Panc1 (cell line): Measurements from ENCODE around the gene ZNF451. TPM values are rescaled to one million over a fixed set of nuclear protein-coding genes. Genes with fewer than 3 reads are reported as not detected.

Experiments used
- ATAC-seq: fragments of 200-7000 bp; cut with Tn5 transposase; 2 replicates; pipeline ENCODE4 v1.9.1; 2020; ENCODE audit warnings: mild to moderate bottlenecking, moderate library complexity
- BruUV-seq: library from RNA; stranded (reverse); fragments of 400-500 nt; replicated peaks from 2 replicates; lab custom pipeline; 2021; lab: Mats Ljungman, UMichigan
- CTCF ChIA-PET: fragments of 300-600 bp; sonication (Branson Sonifier 250); formaldehyde crosslinking; loops from one replicate; lab custom pipeline; 2022; ENCODE audit warnings: antibody characterized with exemption; lab: Charles Lee
- POLR2A ChIA-PET: fragments of 300-600 bp; sonication (Branson Sonifier 250); formaldehyde crosslinking; loops from one replicate; lab custom pipeline; 2022; ENCODE audit warnings: antibody characterized with exemption; lab: Charles Lee
- DNase-seq: peaks from one replicate; pipeline ENCODE4 v3.0.0-alpha.2; 2010; ENCODE audit warnings: low read depth, low spot score
- H3K27ac ChIP-seq: 2 replicates; pipeline ENCODE4 v1.5.1; 2011; ENCODE audit warnings: mild to moderate bottlenecking, low read length, inconsistent platforms
- H3K27me3 ChIP-seq: fragments of 200-500 bp; sonication (Bioruptor generic); 2 replicates; pipeline ENCODE4 v1.6.0; 2014; ENCODE audit warnings: low read length, inconsistent platforms; ENCODE audit not compliant: control insufficient read depth, insufficient read depth
- H3K36me3 ChIP-seq: fragments of 200-500 bp; sonication (Bioruptor generic); 2 replicates; pipeline ENCODE4 v1.5.1; 2014; ENCODE audit warnings: inconsistent platforms, mild to moderate bottlenecking, low read length, moderate library complexity; ENCODE audit not compliant: control insufficient read depth, insufficient read depth
- H3K4me1 ChIP-seq: 2 replicates; pipeline ENCODE4 v1.5.1; 2011; ENCODE audit warnings: inconsistent platforms, mild to moderate bottlenecking, low read length, moderate library complexity; ENCODE audit not compliant: control insufficient read depth, insufficient read depth
- H3K4me3 ChIP-seq, 2 experiments: 2 replicates each; pipeline ENCODE4 v1.5.1; 2011 to 2012; ENCODE audit warnings: low read depth in 2 of 2, low read length in 2 of 2, mild to moderate bottlenecking in 2 of 2, inconsistent platforms in 1 of 2, moderate library complexity in 1 of 2
- H3K9me3 ChIP-seq: fragments of 200-500 bp; sonication (Bioruptor generic); 2 replicates; pipeline ENCODE4 v1.5.1; 2014; ENCODE audit warnings: low read depth, mild to moderate bottlenecking, inconsistent platforms, low read length, moderate library complexity; ENCODE audit not compliant: control insufficient read depth, insufficient read depth
- POLR2AphosphoS5 ChIP-seq: IDR thresholded peaks from 2 replicates; pipeline ENCODE4 v1.6.1; 2012; ENCODE audit warnings: mild to moderate bottlenecking, low read depth, low read length, moderate library complexity
- SIN3A ChIP-seq: IDR thresholded peaks from 2 replicates; pipeline ENCODE4 v1.6.1; 2012; ENCODE audit warnings: low read depth, mild to moderate bottlenecking, low read length, moderate library complexity, borderline replicate concordance; ENCODE audit not compliant: insufficient read depth
- TCF7L2 ChIP-seq: IDR thresholded peaks from 2 replicates; pipeline ENCODE4 v1.6.1; 2011; ENCODE audit warnings: mild to moderate bottlenecking, low read depth, low read length, inconsistent platforms
- in situ Hi-C: cut with HindIII; loops from 2 replicates; pipeline ENCODE4 v1.10.0; 2016; ENCODE audit warnings: low sequenced_read_pairs, low pct_unique_long_range_greater_than_20kb
- intact Hi-C: fragments of 100-400 bp; cut with micrococcal nuclease; formaldehyde crosslinking; loops from one replicate; pipeline ENCODE4 v1.10.0; 2022; ENCODE audit not compliant: unreplicated experiment
- total RNA-seq: library from RNA; stranded (reverse); gene quantifications from one replicate; pipeline ENCODE4 v1.2.1, GENCODE V29; 2021; ENCODE audit not compliant: unreplicated experiment
- TF ChIP-seq, protein P1 (sequence below): fragments of 450-650 bp; IDR thresholded peaks from 2 replicates; pipeline ENCODE4 v1.5.1; 2017; ENCODE audit warnings: mild to moderate bottlenecking
- TF ChIP-seq, protein P2 (sequence below), 2 experiments: IDR thresholded peaks; 2 replicates each; pipeline ENCODE4 v1.6.1; 2011 to 2012; ENCODE audit warnings: low read depth in 2 of 2, control low read depth in 1 of 2, low read length in 1 of 2, mild to moderate bottlenecking in 1 of 2, moderate library complexity in 1 of 2; ENCODE audit not compliant: insufficient read depth in 1 of 2

Gene ZNF451
- total RNA-seq, 1 experiment from 2014 or later, result 71.1 TPM

DNA sequence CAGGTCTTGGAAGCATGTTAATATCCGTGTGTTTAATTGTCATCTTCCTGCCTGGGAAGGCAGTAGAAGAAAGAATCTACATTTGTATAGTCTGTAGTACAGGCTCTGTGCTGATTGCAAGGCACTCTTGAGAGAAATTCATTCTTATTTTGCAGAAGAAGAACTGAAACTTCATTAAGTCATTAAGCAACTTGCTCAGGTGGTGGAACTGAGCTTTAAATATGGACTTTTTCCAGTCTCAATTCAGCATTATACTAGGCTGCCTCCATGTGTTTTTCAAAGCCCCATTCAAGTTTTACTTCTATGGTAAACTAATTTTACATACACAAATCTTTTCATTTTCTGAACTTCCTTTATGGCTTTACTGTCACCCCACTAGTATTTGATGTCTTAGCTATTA is 18.7 kb downstream of the ZNF451 start:
- no peaks in the 10 kb centered on the region for H3K9me3 ChIP-seq
- intact Hi-C loops, result no loop called here
- peaks cover 8% of the 10 kb centered on the region for H3K36me3 ChIP-seq
- CTCF ChIA-PET, result no interaction called here
- no TSS peak for BruUV-seq
- POLR2A ChIA-PET, result no interaction called here
- no peak overlapping the region for H3K4me3 ChIP-seq
- TF ChIP-seq, protein P1, sequence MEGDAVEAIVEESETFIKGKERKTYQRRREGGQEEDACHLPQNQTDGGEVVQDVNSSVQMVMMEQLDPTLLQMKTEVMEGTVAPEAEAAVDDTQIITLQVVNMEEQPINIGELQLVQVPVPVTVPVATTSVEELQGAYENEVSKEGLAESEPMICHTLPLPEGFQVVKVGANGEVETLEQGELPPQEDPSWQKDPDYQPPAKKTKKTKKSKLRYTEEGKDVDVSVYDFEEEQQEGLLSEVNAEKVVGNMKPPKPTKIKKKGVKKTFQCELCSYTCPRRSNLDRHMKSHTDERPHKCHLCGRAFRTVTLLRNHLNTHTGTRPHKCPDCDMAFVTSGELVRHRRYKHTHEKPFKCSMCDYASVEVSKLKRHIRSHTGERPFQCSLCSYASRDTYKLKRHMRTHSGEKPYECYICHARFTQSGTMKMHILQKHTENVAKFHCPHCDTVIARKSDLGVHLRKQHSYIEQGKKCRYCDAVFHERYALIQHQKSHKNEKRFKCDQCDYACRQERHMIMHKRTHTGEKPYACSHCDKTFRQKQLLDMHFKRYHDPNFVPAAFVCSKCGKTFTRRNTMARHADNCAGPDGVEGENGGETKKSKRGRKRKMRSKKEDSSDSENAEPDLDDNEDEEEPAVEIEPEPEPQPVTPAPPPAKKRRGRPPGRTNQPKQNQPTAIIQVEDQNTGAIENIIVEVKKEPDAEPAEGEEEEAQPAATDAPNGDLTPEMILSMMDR, result no peak
- no peak for TF ChIP-seq SIN3A
- TF ChIP-seq TCF7L2, result no peak
- TF ChIP-seq POLR2AphosphoS5, result no peak
- TF ChIP-seq, protein P2, sequence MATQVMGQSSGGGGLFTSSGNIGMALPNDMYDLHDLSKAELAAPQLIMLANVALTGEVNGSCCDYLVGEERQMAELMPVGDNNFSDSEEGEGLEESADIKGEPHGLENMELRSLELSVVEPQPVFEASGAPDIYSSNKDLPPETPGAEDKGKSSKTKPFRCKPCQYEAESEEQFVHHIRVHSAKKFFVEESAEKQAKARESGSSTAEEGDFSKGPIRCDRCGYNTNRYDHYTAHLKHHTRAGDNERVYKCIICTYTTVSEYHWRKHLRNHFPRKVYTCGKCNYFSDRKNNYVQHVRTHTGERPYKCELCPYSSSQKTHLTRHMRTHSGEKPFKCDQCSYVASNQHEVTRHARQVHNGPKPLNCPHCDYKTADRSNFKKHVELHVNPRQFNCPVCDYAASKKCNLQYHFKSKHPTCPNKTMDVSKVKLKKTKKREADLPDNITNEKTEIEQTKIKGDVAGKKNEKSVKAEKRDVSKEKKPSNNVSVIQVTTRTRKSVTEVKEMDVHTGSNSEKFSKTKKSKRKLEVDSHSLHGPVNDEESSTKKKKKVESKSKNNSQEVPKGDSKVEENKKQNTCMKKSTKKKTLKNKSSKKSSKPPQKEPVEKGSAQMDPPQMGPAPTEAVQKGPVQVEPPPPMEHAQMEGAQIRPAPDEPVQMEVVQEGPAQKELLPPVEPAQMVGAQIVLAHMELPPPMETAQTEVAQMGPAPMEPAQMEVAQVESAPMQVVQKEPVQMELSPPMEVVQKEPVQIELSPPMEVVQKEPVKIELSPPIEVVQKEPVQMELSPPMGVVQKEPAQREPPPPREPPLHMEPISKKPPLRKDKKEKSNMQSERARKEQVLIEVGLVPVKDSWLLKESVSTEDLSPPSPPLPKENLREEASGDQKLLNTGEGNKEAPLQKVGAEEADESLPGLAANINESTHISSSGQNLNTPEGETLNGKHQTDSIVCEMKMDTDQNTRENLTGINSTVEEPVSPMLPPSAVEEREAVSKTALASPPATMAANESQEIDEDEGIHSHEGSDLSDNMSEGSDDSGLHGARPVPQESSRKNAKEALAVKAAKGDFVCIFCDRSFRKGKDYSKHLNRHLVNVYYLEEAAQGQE (IDR thresholded peaks at IDR 0.05; ENCODE audit: insufficient read depth in 1 of 2, low read depth in 2 of 2, low read length in 1 of 2), result no peak
- H3K27ac ChIP-seq, result no peak overlapping the region
- H3K4me1 ChIP-seq, result no peaks in the 10 kb centered on the region
- no peaks in the 10 kb centered on the region for H3K27me3 ChIP-seq
- ATAC-seq, result no peak
- in situ Hi-C loops, result no loop called here
- DNase-seq, result no peak

DNA sequence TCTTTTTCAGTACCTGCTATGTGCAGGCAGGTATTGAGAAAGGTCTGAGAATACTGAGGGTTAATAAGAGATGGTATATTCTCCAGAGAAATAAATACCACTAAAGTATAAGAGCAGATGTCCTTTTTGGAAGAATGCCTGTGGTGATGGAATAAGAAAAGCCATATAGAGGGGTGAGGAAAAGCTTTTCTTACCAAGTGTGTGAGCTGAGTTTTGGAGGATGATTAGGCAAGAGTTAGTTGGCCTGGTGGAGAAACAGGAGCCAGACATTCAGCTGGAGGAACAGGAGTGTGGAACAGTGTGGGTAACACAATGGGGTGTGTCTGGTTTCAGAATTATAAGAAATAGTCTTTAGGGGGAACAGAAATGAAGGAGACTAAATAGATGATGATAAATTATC is 19.9 kb downstream of the ZNF451 start:
- H3K27ac ChIP-seq, result no peak overlapping the region
- CTCF ChIA-PET, result no interaction called here

More for the DNA sequence above, 19.9 kb downstream of the ZNF451 start:
- Histone ChIP-seq H3K4me1 (no peaks in the 10 kb centered on the region), H3K27me3 (no peaks in the 10 kb centered on the region), H3K36me3 (peaks cover 4% of the 10 kb centered on the region; the same call in 1 of the 2 replicates), H3K9me3 (no peaks in the 10 kb centered on the region), H3K4me3 (no peak overlapping the region)
- TF ChIP-seq, protein P1, result no peak
- TF ChIP-seq, protein P2 (IDR thresholded peaks at IDR 0.05; ENCODE audit: insufficient read depth in 1 of 2, low read depth in 2 of 2, low read length in 1 of 2), result no peak
- TF ChIP-seq SIN3A (no peak), TCF7L2 (no peak), POLR2AphosphoS5 (no peak)
- no peak for DNase-seq
- in situ Hi-C loops, result no loop called here
- no peak for ATAC-seq
- POLR2A ChIA-PET, result interaction anchor here (0.6 kb wide), 1 partner anchor 57 kb away, joined by 4 read pairs; no protein-coding TSS in a partner anchor
- intact Hi-C loops, result no loop called here
- no TSS peak for BruUV-seq
